Endothelial cell (in vitro differentiated cells): ENCODE measurements around the gene PAPSS2. TPM values are rescaled to one million over a fixed set of nuclear protein-coding genes. Genes with fewer than 3 reads are reported as not detected.
A peak's percentile ranks its signal among the peaks of the same experiment; 100 is the strongest.

Experiments
- DNase-seq: peaks from one replicate; pipeline ENCODE4 v3.0.0; 2021; ENCODE audit warnings: low spot score
- H3K27ac Mint-ChIP-seq: one replicate; pipeline ENCODE4 v1.8.0; 2021; ENCODE audit warnings: mixed read lengths, inconsistent platforms; ENCODE audit not compliant: unreplicated experiment
- H3K27me3 Mint-ChIP-seq: one replicate; pipeline ENCODE4 v1.8.0; 2021; ENCODE audit warnings: mild to moderate bottlenecking, moderate library complexity, mixed read lengths, inconsistent platforms; ENCODE audit not compliant: unreplicated experiment
- H3K36me3 Mint-ChIP-seq: one replicate; pipeline ENCODE4 v1.8.0; 2021; ENCODE audit warnings: mild to moderate bottlenecking, low read depth, mixed read lengths, inconsistent platforms; ENCODE audit not compliant: unreplicated experiment
- H3K4me1 Mint-ChIP-seq: one replicate; pipeline ENCODE4 v1.8.0; 2021; ENCODE audit warnings: mild to moderate bottlenecking, mixed read lengths, inconsistent platforms; ENCODE audit not compliant: unreplicated experiment
- H3K4me3 Mint-ChIP-seq: one replicate; pipeline ENCODE4 v1.8.0; 2021; ENCODE audit warnings: mild to moderate bottlenecking, mixed read lengths, inconsistent platforms; ENCODE audit not compliant: unreplicated experiment
- H3K9me3 Mint-ChIP-seq: one replicate; pipeline ENCODE4 v1.8.0; 2021; ENCODE audit warnings: mixed read lengths, inconsistent platforms; ENCODE audit not compliant: unreplicated experiment
- CTCF ChIP-seq: fragments of 200-600 bp; sonication (generic); IDR thresholded peaks from one replicate; pipeline ENCODE4 v1.5.0; 2021; ENCODE audit warnings: antibody characterized with exemption; ENCODE audit not compliant: unreplicated experiment
- total RNA-seq: library from RNA; stranded (reverse); fragmentation: NEBNext Ultra II Directional; extraction: Animal tissue kit (Norgen Biotek cat#: 25700); gene quantifications from one replicate; pipeline ENCODE4 v1.2.1, GENCODE V29; 2021; ENCODE audit not compliant: unreplicated experiment

The PAPSS2 gene
- total RNA-seq, 1 donor from 2014 or later = 31.0 TPM

GRCh38 chr10:87702260-87702972 lies 42.7 kb downstream of the PAPSS2 start:
- no peaks in the 10 kb centered on the region for H3K27me3 Mint-ChIP-seq
- no peak for TF ChIP-seq CTCF
- peak overlapping the region; percentile 70 for H3K27ac Mint-ChIP-seq
- peak overlapping the region; percentile 44 for H3K4me3 Mint-ChIP-seq
- peaks cover 4% of the 10 kb centered on the region for H3K36me3 Mint-ChIP-seq
- H3K4me1 Mint-ChIP-seq = no peaks in the 10 kb centered on the region
- DNase-seq = no peak
- H3K9me3 Mint-ChIP-seq = no peaks in the 10 kb centered on the region

- H3K9me3 Mint-ChIP-seq = no peaks in the 10 kb centered on the region
- H3K36me3 Mint-ChIP-seq = peaks cover 4% of the 10 kb centered on the region
- H3K27ac Mint-ChIP-seq = no peak overlapping the region
- H3K4me3 Mint-ChIP-seq = no peak overlapping the region
- DNase-seq = no peak
- TF ChIP-seq CTCF = no peak
- H3K4me1 Mint-ChIP-seq = no peaks in the 10 kb centered on the region
- H3K27me3 Mint-ChIP-seq = no peaks in the 10 kb centered on the region
Measured at GRCh38 chr10:87702973-87703294, 43.3 kb downstream of the PAPSS2 start.

- DNase-seq = no peak
- Mint-ChIP-seq H3K9me3 (no peaks in the 10 kb centered on the region), H3K4me3 (no peak overlapping the region), H3K27me3 (no peaks in the 10 kb centered on the region), H3K36me3 (peaks cover 4% of the 10 kb centered on the region), H3K27ac (no peak overlapping the region), H3K4me1 (no peaks in the 10 kb centered on the region)
- TF ChIP-seq CTCF = no peak
Measured at GRCh38 chr10:87703771-87704170, 44.1 kb downstream of the PAPSS2 start.

- Mint-ChIP-seq H3K36me3 (peaks cover 4% of the 10 kb centered on the region), H3K27me3 (no peaks in the 10 kb centered on the region), H3K27ac (no peak overlapping the region), H3K9me3 (no peaks in the 10 kb centered on the region), H3K4me1 (no peaks in the 10 kb centered on the region), H3K4me3 (no peak overlapping the region)
- no peak for DNase-seq
- TF ChIP-seq CTCF = no peak
Measured at GRCh38 chr10:87705339-87705738, 45.7 kb downstream of the PAPSS2 start.

- DNase-seq = no peak
- Mint-ChIP-seq H3K27me3 (no peaks in the 10 kb centered on the region), H3K9me3 (no peaks in the 10 kb centered on the region), H3K4me1 (peaks cover 6% of the 10 kb centered on the region), H3K27ac (no peak overlapping the region), H3K4me3 (no peak overlapping the region), H3K36me3 (peaks cover 4% of the 10 kb centered on the region)
- no peak for TF ChIP-seq CTCF
Measured at GRCh38 chr10:87706731-87707130, 47.1 kb downstream of the PAPSS2 start.
